Measurements from ENCODE around the gene MCAT. TPM values are rescaled to one million over a fixed set of nuclear protein-coding genes. Genes with fewer than 3 reads are reported as not detected.

Gene MCAT
- total and polyA plus RNA-seq, 2 of the 4 experiments (the other 2 are of a cell fraction): 7.3 to 19.7 TPM

- no peak overlapping the region for H2AFZ ChIP-seq (replicated peaks; ENCODE audit: low read length, poor library complexity)
- no peaks in the 10 kb centered on the region for H3K9me1 ChIP-seq (ENCODE audit: insufficient read depth, low read length)
- intact Hi-C loops (cut with micrococcal nuclease) (no loop called here), in situ Hi-C loops (cut with MboI; ENCODE audit: low sequenced_read_pairs) (no loop called here), dilution Hi-C loops (cut with HindIII; ENCODE audit: low sequenced_read_pairs, unreplicated experiment) (no loop called here)
- no peak overlapping the region for H3K14ac ChIP-seq (replicated peaks; ENCODE audit: low read depth, low read length)
- no peak overlapping the region for H3K56ac ChIP-seq (ENCODE audit: extremely low read depth, insufficient read depth, low read length)
- H4K91ac ChIP-seq (ENCODE audit: insufficient read depth, low read depth, low read length): no peak overlapping the region
- no peaks in the 10 kb centered on the region for H3K79me1 ChIP-seq (ENCODE audit: low read depth in 1 of 2, low read length in 2 of 2)
- no peaks in the 10 kb centered on the region; the same call in 1 of the 2 replicates for H3K4me1 ChIP-seq (ENCODE audit: control insufficient read depth, insufficient read depth, low read length)
- H3K4me3 ChIP-seq (ENCODE audit: insufficient read depth, low read depth, low read length): no peak overlapping the region
- TF ChIP-seq FOS (IDR thresholded peaks at IDR 0.05; ENCODE audit: low read depth, low read length): no peak
- TF ChIP-seq NFE2L2 (IDR thresholded peaks at IDR 0.05; ENCODE audit: low read depth, low read length): no peak
- TF ChIP-seq RFX5 (IDR thresholded peaks at IDR 0.05; ENCODE audit: low read depth, low read length): no peak
- no peak for TF ChIP-seq RCOR1 (IDR thresholded peaks at IDR 0.05; ENCODE audit: insufficient replicate concordance, low read length)
- TF ChIP-seq RAD21 (IDR thresholded peaks at IDR 0.05; ENCODE audit: low read length): no peak
- TF ChIP-seq POLR2A (IDR thresholded peaks at IDR 0.05; ENCODE audit: low read depth, low read length): no peak
- no peak overlapping the region for H3K9ac ChIP-seq (ENCODE audit: low read depth, low read length)
- no peak overlapping the region for H2BK5ac ChIP-seq (ENCODE audit: low read depth, low read length, poor library complexity, severe bottlenecking)
- no peak overlapping the region for H2AK9ac ChIP-seq (replicated peaks; ENCODE audit: low read depth, low read length, poor library complexity)
- H4K20me1 ChIP-seq (ENCODE audit: insufficient read depth, low read length): no peaks in the 10 kb centered on the region
- H4K5ac ChIP-seq (ENCODE audit: low read depth, low read length): no peak overlapping the region
- H2BK20ac ChIP-seq (ENCODE audit: low read depth, low read length): no peak overlapping the region
- no peaks in the 10 kb centered on the region for H3K36me3 ChIP-seq (ENCODE audit: control insufficient read depth, insufficient read depth, low read length)
- no peak overlapping the region for H2BK120ac ChIP-seq (ENCODE audit: low read depth, low read length)
- ATAC-seq (ENCODE audit: low read depth) (no peak), DNase-seq (no peak)
- CTCF ChIA-PET: interaction anchor here (0.9 kb wide), 1 partner anchor 49 kb away, joined by 3 read pairs; no protein-coding TSS in a partner anchor
- POLR2A ChIA-PET (ENCODE audit: unreplicated experiment): no interaction called here
- H3K9me3 ChIP-seq (ENCODE audit: control insufficient read depth, insufficient read depth, low read length): no peaks in the 10 kb centered on the region
- WGBS, 2 experiments (ENCODE audit: extremely low coverage in 2 of 2, insufficient read length in 1 of 2): no CpG with 5 or more reads among the region's 5 CpGs
- BruUV-seq (replicated peaks): no TSS peak
- no peak overlapping the region for H2BK15ac ChIP-seq (ENCODE audit: low read depth, low read length)
- no peak overlapping the region for H3K23ac ChIP-seq (ENCODE audit: low read depth, low read length)
- H3K4ac ChIP-seq (ENCODE audit: low read depth, low read length): no peak overlapping the region
- H3K4me2 ChIP-seq (ENCODE audit: low read depth, low read length): no peak overlapping the region
- no peak overlapping the region for H4K8ac ChIP-seq (ENCODE audit: low read depth in 2 of 2, low read length in 2 of 2)
- no peak overlapping the region for H3K27ac ChIP-seq (ENCODE audit: insufficient read depth, low read length)
- no peak overlapping the region for H3K18ac ChIP-seq (ENCODE audit: low read depth, low read length)
- H2AK5ac ChIP-seq (ENCODE audit: low read depth, low read length): no peak overlapping the region
- peaks cover 51% of the 10 kb centered on the region for H3K27me3 ChIP-seq (ENCODE audit: control insufficient read depth, insufficient read depth, low read length)
Observed at GRCh38 chr22:43109511-43109910, 33.7 kb downstream of the MCAT start.

Data from IMR-90 (cell line).